ENCODE measurements around the gene PRAMEF8.
"Not testable (repeated sequence)": the region's sequence is repeated elsewhere in the genome, so short reads cannot be mapped to it uniquely, and the experiment has no call there.

Gene PRAMEF8

DNA sequence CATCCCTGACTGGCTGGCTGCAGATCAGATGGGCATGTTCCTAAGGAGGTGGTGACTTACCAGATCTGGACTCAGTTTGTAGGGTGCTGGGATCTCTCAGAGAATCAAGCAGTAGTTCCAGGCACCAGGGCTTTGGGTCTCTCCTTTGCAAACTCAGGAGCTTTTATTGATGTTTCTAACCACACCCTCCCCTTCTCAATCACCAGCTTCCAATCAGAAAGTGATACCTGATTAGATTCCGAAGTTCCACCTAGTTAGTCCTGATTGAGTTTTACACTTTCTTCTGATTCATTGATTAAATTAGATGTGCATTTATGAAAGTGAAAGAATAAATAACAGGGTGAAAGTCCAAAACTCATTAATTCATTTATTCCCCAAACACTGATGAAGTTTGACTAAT lies at the start of gene PRAMEF8:
Gene PRAMEF8 (minus strand): TSS at position 101 of the 400 bp plus-strand sequence. CDS start 1,046 bp downstream, outside the sequence.
- not testable (repeated sequence) for DNase-seq (ENCODE audit: low read depth in 3 of 3)

DNA sequence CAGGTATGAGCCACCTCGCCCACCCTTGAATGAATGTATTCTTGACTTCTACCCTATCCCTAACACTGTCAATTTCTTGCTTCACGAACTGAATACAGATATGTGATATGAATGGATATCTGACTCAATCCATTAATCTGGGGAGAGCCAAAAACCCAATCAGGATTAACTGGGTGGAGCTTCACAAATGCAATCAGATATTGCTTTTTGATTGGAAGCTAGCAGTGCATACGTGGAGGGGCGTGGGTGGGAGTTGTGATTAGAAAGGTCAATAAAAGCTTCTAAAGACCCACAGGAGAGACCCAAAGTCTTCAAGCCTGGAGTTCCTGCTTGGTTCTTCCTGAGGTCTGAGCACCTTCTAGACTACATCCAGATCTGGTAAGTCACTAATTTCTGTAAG lies 30.3 kb upstream of the PRAMEF8 start, which contains the start of gene PRAMEF15:
Gene PRAMEF15 (plus strand): TSS at position 301 of the 400 bp plus-strand sequence. CDS start 2,827 bp downstream, outside the sequence.
- DNase-seq (ENCODE audit: low read depth in 3 of 3): not testable (repeated sequence)

- not testable (repeated sequence) for DNase-seq (ENCODE audit: low read depth in 3 of 3)
Observed at GRCh38 chr1:13303239-13303638, 18.3 kb upstream of the PRAMEF8 start, which contains the start of gene PRAMEF33. PRAMEF33 (plus strand) TSS chr1:13303539; CDS start chr1:13305955, 2,416 bp downstream.

DNA sequence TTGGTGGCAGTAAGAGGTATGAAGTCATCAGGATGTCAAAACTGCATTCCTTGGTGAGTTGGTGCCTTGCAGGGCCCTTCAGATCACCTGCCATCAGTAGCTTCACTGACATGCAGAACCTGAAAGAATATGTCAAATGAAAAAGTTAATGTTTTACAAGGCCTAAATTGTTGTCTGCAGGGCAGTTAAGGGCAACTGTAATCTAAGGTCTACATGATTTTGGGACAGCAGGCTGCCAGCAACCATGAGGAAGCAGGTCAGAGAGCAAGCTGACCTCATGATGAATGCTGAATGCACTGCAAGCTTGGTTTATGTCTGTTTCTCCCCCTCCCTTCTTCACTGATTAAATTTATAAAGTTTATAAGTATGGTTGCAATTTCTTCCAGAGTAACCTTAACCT lies 17.3 kb upstream of the PRAMEF8 start:
- DNase-seq (ENCODE audit: low read depth in 3 of 3): not testable (repeated sequence)

GRCh38 chr1:13298699-13299098 lies 13.8 kb upstream of the PRAMEF8 start:
- not testable (repeated sequence) for DNase-seq (ENCODE audit: low read depth in 3 of 3)

- DNase-seq (ENCODE audit: low read depth in 3 of 3): not testable (repeated sequence)
Observed at GRCh38 chr1:13297216-13297931, 12.4 kb upstream of the PRAMEF8 start.

DNA sequence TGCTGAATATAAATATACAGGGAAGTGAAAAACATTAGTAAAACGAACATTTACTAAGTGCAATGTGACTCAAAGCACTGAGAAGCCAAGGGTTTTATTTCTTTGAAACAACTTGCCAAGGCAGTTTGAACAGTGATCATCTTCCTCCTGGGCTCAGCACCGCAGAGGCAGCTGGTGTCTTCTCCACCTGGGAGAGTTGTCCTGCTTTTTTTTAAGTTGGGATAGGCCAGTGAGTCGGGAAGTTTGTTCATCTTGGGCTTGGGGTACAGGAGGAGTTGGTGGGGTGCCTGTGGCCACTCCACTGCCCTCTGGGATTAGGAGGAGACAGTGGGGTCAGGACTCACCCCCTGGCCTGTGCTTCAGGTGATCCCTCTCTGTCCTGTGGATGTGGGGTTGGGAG lies 4.1 kb upstream of the PRAMEF8 start:
- not testable (repeated sequence) for DNase-seq (ENCODE audit: low read depth in 3 of 3)

- DNase-seq (ENCODE audit: low read depth in 3 of 3): not testable (repeated sequence)
Observed at GRCh38 chr1:13279617-13280016, 5.3 kb downstream of the PRAMEF8 start.

DNA sequence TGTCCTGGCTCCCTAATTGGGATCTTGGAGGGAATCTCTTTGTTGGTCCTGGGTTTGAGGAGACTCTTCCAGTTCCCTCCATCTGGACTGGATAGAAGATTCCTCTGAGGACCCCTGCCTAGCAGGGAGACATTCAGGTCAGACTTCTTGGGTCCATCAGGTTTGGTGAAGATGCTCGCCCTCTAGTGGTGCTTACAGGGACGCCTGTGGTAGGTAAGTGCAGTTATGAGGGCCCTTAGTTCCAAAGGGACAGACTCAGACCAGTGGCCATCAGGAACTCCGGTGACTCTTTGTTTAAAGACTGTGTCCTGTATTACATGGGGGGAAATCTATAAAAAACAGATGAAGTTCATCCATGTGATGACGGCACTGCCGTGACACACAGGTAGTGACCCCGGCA lies 7.9 kb downstream of the PRAMEF8 start:
- DNase-seq (ENCODE audit: low read depth in 3 of 3): not testable (repeated sequence)

- DNase-seq (ENCODE audit: low read depth in 3 of 3): not testable (repeated sequence)
Observed at GRCh38 chr1:13265124-13265523, 19.8 kb downstream of the PRAMEF8 start.

DNA sequence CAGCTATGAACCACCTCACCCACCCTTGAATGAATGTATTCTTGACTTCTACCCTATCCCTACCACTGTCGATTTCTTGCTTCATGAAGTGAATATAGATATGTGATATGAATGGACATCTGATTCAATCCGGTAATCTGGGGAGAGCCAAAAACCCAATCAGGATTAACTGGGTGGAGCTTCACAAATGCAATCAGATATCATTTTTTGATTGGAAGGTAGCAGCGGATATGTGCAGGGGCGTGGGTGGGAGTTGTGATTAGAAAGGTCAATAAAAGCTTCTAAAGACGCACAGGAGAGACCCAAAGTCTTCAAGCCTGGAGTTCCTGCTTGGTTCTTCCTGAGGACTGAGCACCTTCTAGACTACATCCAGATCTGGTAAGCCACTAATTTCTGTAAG lies 31.0 kb downstream of the PRAMEF8 start, which contains the start of gene PRAMEF5:
Gene PRAMEF5 (plus strand): TSS at position 301 of the 400 bp plus-strand sequence. CDS start 5,071 bp downstream, outside the sequence.
- DNase-seq (ENCODE audit: low read depth in 3 of 3): not testable (repeated sequence)

- not testable (repeated sequence) for DNase-seq (ENCODE audit: low read depth in 3 of 3)
Observed at GRCh38 chr1:13247122-13247521, 37.8 kb downstream of the PRAMEF8 start.

DNA sequence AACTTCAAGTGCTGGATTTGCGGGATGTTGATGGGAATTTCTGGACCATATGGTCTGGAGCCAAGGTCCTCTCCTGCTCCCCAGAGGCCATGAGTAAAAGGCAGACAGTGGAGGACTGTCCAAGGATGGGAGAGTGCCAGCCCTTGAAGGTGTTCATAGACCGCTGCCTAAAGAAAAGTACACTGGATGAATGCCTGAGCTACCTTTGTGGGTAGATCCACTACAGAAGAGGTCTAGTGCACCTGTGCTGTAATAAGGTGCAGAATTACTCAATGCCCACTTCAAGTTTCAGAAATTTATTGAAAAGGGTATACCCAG lies 38.4 kb downstream of the PRAMEF8 start:
- not testable (repeated sequence) for DNase-seq (ENCODE audit: low read depth in 3 of 3)

DNA sequence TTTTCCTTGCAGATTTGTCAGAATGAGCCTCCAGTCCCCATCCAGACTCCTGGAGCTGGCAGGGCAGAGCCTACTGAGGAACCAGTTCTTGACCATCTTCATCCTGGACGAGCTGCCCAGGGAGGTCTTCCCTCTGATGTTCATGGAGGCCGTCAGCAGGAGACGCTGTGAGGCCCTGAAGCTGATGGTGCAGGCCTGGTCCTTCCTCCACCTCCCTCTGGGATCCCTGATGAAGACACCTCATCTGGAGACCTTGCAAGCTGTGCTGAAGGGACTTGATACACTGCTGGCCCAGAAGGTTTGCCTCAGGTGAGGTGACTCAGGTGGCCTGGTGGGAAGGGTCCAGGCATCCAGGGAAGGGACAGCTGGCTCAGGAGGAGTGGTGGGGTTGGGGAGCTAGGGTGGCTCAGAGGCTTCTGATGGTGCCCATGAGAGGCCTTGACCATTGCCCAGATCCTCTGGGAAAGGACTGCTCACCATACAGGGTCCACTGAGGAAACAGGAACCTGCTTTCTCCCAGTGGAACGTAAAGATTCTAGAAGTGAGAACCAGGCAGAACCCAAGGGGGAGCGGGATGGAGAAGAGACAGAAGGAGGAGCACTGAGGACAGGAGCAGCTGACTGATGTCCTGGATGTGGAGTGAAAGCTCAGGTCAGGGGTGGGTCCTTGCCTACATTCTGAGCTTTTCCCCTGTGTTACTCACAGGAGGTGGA lies 38.9 kb downstream of the PRAMEF8 start:
- DNase-seq (ENCODE audit: low read depth in 3 of 3): not testable (repeated sequence)

- DNase-seq (ENCODE audit: low read depth in 3 of 3): not testable (repeated sequence)
Observed at GRCh38 chr1:13243536-13244263, 41.2 kb downstream of the PRAMEF8 start.

DNA sequence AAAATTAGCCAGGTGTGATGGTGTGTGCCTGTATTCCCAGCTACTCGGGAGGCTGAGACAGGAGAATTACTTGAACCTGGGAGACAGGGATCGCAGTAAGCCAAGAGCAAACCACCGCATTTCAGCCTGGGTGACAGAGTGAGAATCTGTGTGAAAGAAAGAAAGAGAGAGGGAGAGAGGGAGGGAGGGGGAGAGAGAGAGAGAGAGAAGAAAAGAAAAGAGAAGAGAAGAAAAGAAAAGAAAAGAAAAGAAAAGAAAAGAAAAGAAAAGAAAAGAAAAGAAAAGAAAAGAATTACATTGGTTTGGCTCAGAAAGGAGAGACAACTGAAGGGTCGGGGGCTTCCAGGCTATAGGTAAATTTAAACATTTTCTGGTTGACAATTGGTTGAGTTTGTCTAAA lies 45.3 kb downstream of the PRAMEF8 start:
- DNase-seq (ENCODE audit: low read depth in 3 of 3): not testable (repeated sequence)

DNA sequence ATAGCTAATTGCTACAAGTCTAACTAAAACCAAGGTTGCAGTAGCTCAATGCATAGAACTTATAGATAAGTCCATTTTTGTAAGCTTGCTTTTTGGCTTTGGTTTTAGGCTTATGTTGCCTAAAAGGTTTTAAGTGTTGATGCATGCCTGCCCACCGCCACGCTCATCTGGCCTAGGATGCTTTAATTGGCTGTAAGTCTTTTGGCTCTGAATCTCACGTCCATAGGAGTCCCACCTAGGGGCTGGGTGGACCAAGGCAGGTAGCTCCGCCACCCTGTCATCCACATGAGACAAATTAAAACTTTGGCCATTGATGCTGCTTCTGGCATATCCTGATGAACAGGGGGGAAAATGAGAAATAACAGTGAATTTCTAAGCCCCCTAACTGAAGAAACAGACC lies 47.4 kb downstream of the PRAMEF8 start:
- DNase-seq (ENCODE audit: low read depth in 3 of 3): not testable (repeated sequence)

GRCh38 chr1:13234057-13234456 lies 50.9 kb downstream of the PRAMEF8 start:
- DNase-seq (ENCODE audit: low read depth in 3 of 3): not testable (repeated sequence)

GRCh38 chr1:13232056-13232455 lies 52.9 kb downstream of the PRAMEF8 start:
- not testable (repeated sequence) for DNase-seq (ENCODE audit: low read depth in 3 of 3)

Measured in stimulated activated CD4-positive, alpha-beta T cell treated with anti-CD3 and anti-CD28 coated beads, TNF-alpha, amount 100 ng/mL, for 24 hours (primary cell).